Neuronal stem cell (in vitro differentiated cells): ENCODE results near the gene NUP98.

ENCODE experiments used
- DNase-seq: peaks from one replicate; pipeline ENCODE4 v3.0.0-alpha.2; 2013; ENCODE audit warnings: low spot score
- H2AFZ ChIP-seq: one replicate; pipeline ENCODE4 v1.6.1; 2013; ENCODE audit warnings: mild to moderate bottlenecking, low read length, inconsistent platforms
- H2AK5ac ChIP-seq: 2 replicates; pipeline ENCODE4 v1.6.1; 2013; ENCODE audit warnings: low read depth, mild to moderate bottlenecking, inconsistent platforms, low read length, moderate library complexity, mixed read lengths
- H2BK120ac ChIP-seq: 2 replicates; pipeline ENCODE4 v1.6.1; 2013; ENCODE audit warnings: low read depth, mild to moderate bottlenecking, inconsistent platforms, low read length, moderate library complexity, mixed read lengths
- H2BK12ac ChIP-seq: one replicate; pipeline ENCODE4 v1.6.1; 2013; ENCODE audit warnings: low read length, inconsistent platforms
- H2BK15ac ChIP-seq: 2 replicates; pipeline ENCODE4 v1.6.1; 2013; ENCODE audit warnings: mild to moderate bottlenecking, low read length, inconsistent platforms, mixed read lengths
- H2BK5ac ChIP-seq: one replicate; pipeline ENCODE4 v1.6.1; 2013; ENCODE audit warnings: inconsistent platforms, mild to moderate bottlenecking, low read length, moderate library complexity
- H3K14ac ChIP-seq: one replicate; pipeline ENCODE4 v1.6.1; 2013; ENCODE audit warnings: low read length, inconsistent platforms
- H3K18ac ChIP-seq: 2 replicates; pipeline ENCODE4 v1.6.1; 2013; ENCODE audit warnings: low read length, inconsistent platforms
- H3K23ac ChIP-seq: 2 replicates; pipeline ENCODE4 v1.6.1; 2013; ENCODE audit warnings: low read depth, mild to moderate bottlenecking, mixed read lengths, low read length, inconsistent platforms; ENCODE audit not compliant: poor library complexity
- H3K27ac ChIP-seq: replicated peaks from 3 replicates; pipeline ENCODE4 v1.5.1; 2013; ENCODE audit warnings: low read length, inconsistent platforms
- H3K27me3 ChIP-seq, 3 experiments: 2 replicates each; pipeline ENCODE4 v1.6.1; 2013; ENCODE audit warnings: low read length in 3 of 3, mild to moderate bottlenecking in 2 of 3, inconsistent platforms in 1 of 3, low read depth in 1 of 3, mixed read lengths in 1 of 3, moderate library complexity in 1 of 3; ENCODE audit not compliant: control insufficient read depth in 3 of 3, insufficient read depth in 3 of 3
- H3K36me3 ChIP-seq, 2 donors: replicated peaks in 1 of 2; 2 replicates each; pipeline ENCODE4 v1.6.1; 2013; ENCODE audit warnings: low read length in 2 of 2; ENCODE audit not compliant: control insufficient read depth in 2 of 2, insufficient read depth in 2 of 2
- H3K4ac ChIP-seq: 2 replicates; pipeline ENCODE4 v1.6.1; 2013; ENCODE audit warnings: inconsistent platforms, mild to moderate bottlenecking, low read length, moderate library complexity
- H3K4me1 ChIP-seq, 2 donors: 1 replicate in 1 of 2; 2 replicates in 1 of 2; pipeline ENCODE4 v1.6.1; 2013; ENCODE audit warnings: low read length in 2 of 2, low read depth in 1 of 2; ENCODE audit not compliant: control insufficient read depth in 2 of 2, insufficient read depth in 1 of 2
- H3K4me2 ChIP-seq: one replicate; pipeline ENCODE4 v1.6.1; 2013; ENCODE audit warnings: mild to moderate bottlenecking, low read length, inconsistent platforms; ENCODE audit not compliant: insufficient read depth, poor library complexity, severe bottlenecking
- H3K4me3 ChIP-seq, 2 donors: 2 replicates each; pipeline ENCODE4 v1.5.1; 2013; ENCODE audit warnings: low read length in 2 of 2, mild to moderate bottlenecking in 2 of 2, inconsistent platforms in 1 of 2, moderate library complexity in 1 of 2
- H3K79me1 ChIP-seq: one replicate; pipeline ENCODE4 v1.6.1; 2013; ENCODE audit warnings: low read depth, mild to moderate bottlenecking, inconsistent platforms, low read length, moderate library complexity
- H3K9ac ChIP-seq: one replicate; pipeline ENCODE4 v1.6.1; 2013; ENCODE audit warnings: mild to moderate bottlenecking, low read depth, low read length, inconsistent platforms; ENCODE audit not compliant: poor library complexity
- H3K9me3 ChIP-seq, 2 donors: replicated peaks in 1 of 2; 2 replicates each; pipeline versions ENCODE3 to v1.6.1; 2013; ENCODE audit warnings: low read length in 2 of 2, mild to moderate bottlenecking in 2 of 2, inconsistent platforms in 1 of 2, low read depth in 1 of 2, mixed read lengths in 1 of 2, moderate library complexity in 1 of 2; ENCODE audit not compliant: control insufficient read depth in 2 of 2, insufficient read depth in 1 of 2
- H4K8ac ChIP-seq: one replicate; pipeline ENCODE4 v1.6.1; 2013; ENCODE audit warnings: low read depth, mild to moderate bottlenecking, inconsistent platforms, low read length, moderate library complexity
- H4K91ac ChIP-seq: one replicate; pipeline ENCODE4 v1.6.1; 2013; ENCODE audit warnings: low read length, low read depth, mild to moderate bottlenecking, inconsistent platforms; ENCODE audit not compliant: poor library complexity
- WGBS, 2 donors: extraction: QIAGEN DNeasy Blood & Tissue Kit; methylation state at CpG; one replicate each; pipeline ENCODE4 v1.1.7; 2013; ENCODE audit warnings: missing lambda C conversion rate in 2 of 2, mixed read lengths in 1 of 2; ENCODE audit not compliant: insufficient read length in 2 of 2, insufficient replicate concordance in 1 of 2; ENCODE audit errors: extremely low coverage in 2 of 2; 5-methylcytosine and 5-hydroxymethylcytosine counted together

The NUP98 gene

GRCh38 chr11:3781423-3781822 lies 15.9 kb downstream of the NUP98 start:
- Histone ChIP-seq H3K27ac (no peak overlapping the region), H3K36me3 (peaks cover 12 to 91% of the 10 kb centered on the region in 2 donors), H4K91ac (no peak overlapping the region)

GRCh38 chr11:3775736-3776406 lies 21.5 kb downstream of the NUP98 start:
- Histone ChIP-seq H3K14ac (no peak overlapping the region), H2BK15ac (no peak overlapping the region), H2AK5ac (no peak overlapping the region), H3K36me3 (peaks cover 30 to 98% of the 10 kb centered on the region in 2 donors), H3K9me3 (no peaks in the 10 kb centered on the region), H2BK5ac (no peak overlapping the region), H2BK120ac (no peak overlapping the region), H3K4me3 (no peak overlapping the region), H3K9ac (no peak overlapping the region), H2BK12ac (no peak overlapping the region), H3K79me1 (no peaks in the 10 kb centered on the region), H2AFZ (no peak overlapping the region), H3K4me2 (no peak overlapping the region), H3K18ac (no peak overlapping the region), H4K91ac (no peak overlapping the region), H3K27me3 (no peaks in the 10 kb centered on the region), H3K4ac (no peak overlapping the region), H3K23ac (no peak overlapping the region), H4K8ac (no peak overlapping the region), H3K4me1 (no peaks in the 10 kb centered on the region), H3K27ac (no peak overlapping the region)
- WGBS, 2 donors = no CpG with 5 or more reads among the region's 7 CpGs
- no peak for DNase-seq

More at GRCh38 chr11:3781423-3781822, 15.9 kb downstream of the NUP98 start:
- H2AK5ac ChIP-seq = no peak overlapping the region
- no peak overlapping the region for H3K4ac ChIP-seq
- H3K79me1 ChIP-seq = peaks cover 2% of the 10 kb centered on the region
- no peak overlapping the region for H2BK5ac ChIP-seq
- no peaks in the 10 kb centered on the region for H3K27me3 ChIP-seq
- H2BK15ac ChIP-seq = no peak overlapping the region
- H3K18ac ChIP-seq = no peak overlapping the region
- H2BK12ac ChIP-seq = no peak overlapping the region
- H3K23ac ChIP-seq = no peak overlapping the region
- no peak overlapping the region for H2AFZ ChIP-seq
- H4K8ac ChIP-seq = no peak overlapping the region
- H3K9ac ChIP-seq = no peak overlapping the region
- H3K4me3 ChIP-seq = no peak overlapping the region
- no peak overlapping the region for H3K4me2 ChIP-seq
- no peaks in the 10 kb centered on the region for H3K4me1 ChIP-seq
- no peak overlapping the region for H3K14ac ChIP-seq
- H2BK120ac ChIP-seq = no peak overlapping the region
- no peaks in the 10 kb centered on the region for H3K9me3 ChIP-seq
- WGBS, 2 donors = no CpG with 5 or more reads among the region's 2 CpGs
- DNase-seq = no peak

- H3K4me3 ChIP-seq = no peak overlapping the region
- H2AFZ ChIP-seq = no peak overlapping the region
- no peaks in the 10 kb centered on the region for H3K27me3 ChIP-seq
- no peak overlapping the region for H3K27ac ChIP-seq
- DNase-seq = no peak
- H3K36me3 ChIP-seq = peaks cover 32 to 98% of the 10 kb centered on the region in 2 donors
- H3K9me3 ChIP-seq = no peaks in the 10 kb centered on the region
- H3K4me2 ChIP-seq = no peak overlapping the region
- no CpG with 5 or more reads among the region's 4 CpGs for WGBS, 2 donors
- no peak overlapping the region for H3K23ac ChIP-seq
- H2BK5ac ChIP-seq = no peak overlapping the region
- no peak overlapping the region for H3K14ac ChIP-seq
- no peak overlapping the region for H2AK5ac ChIP-seq
- H2BK12ac ChIP-seq = no peak overlapping the region
- H2BK15ac ChIP-seq = no peak overlapping the region
- no peak overlapping the region for H2BK120ac ChIP-seq
- no peak overlapping the region for H3K9ac ChIP-seq
- H4K91ac ChIP-seq = no peak overlapping the region
- H3K18ac ChIP-seq = no peak overlapping the region
- no peaks in the 10 kb centered on the region for H3K79me1 ChIP-seq
- H3K4ac ChIP-seq = no peak overlapping the region
- H4K8ac ChIP-seq = no peak overlapping the region
- H3K4me1 ChIP-seq = no peaks in the 10 kb centered on the region
Observed at GRCh38 chr11:3773180-3773579, 24.2 kb downstream of the NUP98 start.

GRCh38 chr11:3767536-3767935 lies 29.8 kb downstream of the NUP98 start:
- Histone ChIP-seq H3K27me3 (no peaks in the 10 kb centered on the region), H4K91ac (no peak overlapping the region), H3K36me3 (peaks cover 38 to 100% of the 10 kb centered on the region in 2 donors), H3K4me2 (no peak overlapping the region), H2AFZ (no peak overlapping the region), H2BK120ac (no peak overlapping the region), H3K9me3 (no peaks in the 10 kb centered on the region), H2AK5ac (no peak overlapping the region), H3K4me3 (no peak overlapping the region), H3K9ac (no peak overlapping the region), H3K27ac (no peak overlapping the region), H2BK12ac (no peak overlapping the region), H2BK5ac (no peak overlapping the region), H3K23ac (no peak overlapping the region), H3K79me1 (no peaks in the 10 kb centered on the region), H3K4ac (no peak overlapping the region), H3K14ac (no peak overlapping the region), H3K4me1 (no peaks in the 10 kb centered on the region), H2BK15ac (no peak overlapping the region), H3K18ac (no peak overlapping the region), H4K8ac (no peak overlapping the region)
- WGBS, 2 donors = no CpG with 5 or more reads among the region's 3 CpGs
- DNase-seq = no peak
